ENCODE data around the gene FAM43A. TPM values are rescaled to one million over a fixed set of nuclear protein-coding genes. Genes with fewer than 3 reads are reported as not detected.
A peak's percentile ranks its signal among the peaks of the same experiment; 100 is the strongest.

Gene FAM43A
- polyA plus RNA-seq, 1 donor (not counting 4 experiments of a cell fraction or from before 2014, with no cell fraction given): 1.1 TPM

- dilution Hi-C loops (cut with MboI; ENCODE audit: extremely low pct_ligation_motif_present, low sequenced_read_pairs): no loop called here
- peaks cover 29% of the 10 kb centered on the region for H3K4me1 ChIP-seq (ENCODE audit: control insufficient read depth, extremely low read depth, insufficient read depth, low read length)
Measured at GRCh38 chr3:194685065-194685717, 492 bp upstream of the FAM43A start.

GRCh38 chr3:194686414-194686815 is 732 bp downstream of the FAM43A start:
- Histone ChIP-seq H3K4me3 (ENCODE audit: control insufficient read depth in 2 of 3, extremely low read depth in 1 of 3, insufficient read depth in 2 of 3, low read depth in 1 of 3, low read length in 3 of 3) (peak overlapping the region; percentile 55 to 75 (median 67)), H3K9me3 (ENCODE audit: control insufficient read depth, low read depth, low read length) (no peaks in the 10 kb centered on the region), H3K4me1 (ENCODE audit: control insufficient read depth, extremely low read depth, insufficient read depth, low read length) (peaks cover 29% of the 10 kb centered on the region), H2AFZ (ENCODE audit: control insufficient read depth, low read length) (peak overlapping the region; percentile 70), H3K4me2 (ENCODE audit: control insufficient read depth, extremely low read depth, insufficient read depth, low read depth, low read length) (peak overlapping the region; percentile 97), H4K20me1 (ENCODE audit: control insufficient read depth, extremely low read depth, insufficient read depth, low read length) (no peaks in the 10 kb centered on the region), H3K9ac (ENCODE audit: control insufficient read depth, extremely low read depth, insufficient read depth, low read length) (peak overlapping the region; percentile 60), H3K79me2 (ENCODE audit: control insufficient read depth, insufficient read depth, low read length) (no peaks in the 10 kb centered on the region), H3K9me1 (ENCODE audit: control insufficient read depth, extremely low read depth, insufficient read depth, low read length) (no peaks in the 10 kb centered on the region), H3K36me3 (ENCODE audit: control insufficient read depth in 2 of 2, extremely low read depth in 1 of 2, insufficient read depth in 2 of 2, low read length in 2 of 2) (no peaks in the 10 kb centered on the region), H3K27me3 (ENCODE audit: control insufficient read depth, extremely low read depth, insufficient read depth, low read length) (peaks cover 16% of the 10 kb centered on the region), H3K27ac (ENCODE audit: control insufficient read depth, insufficient read depth, low read length) (no peak overlapping the region)
- no peak for DNase-seq (ENCODE audit: low read depth, low spot score)
- FAIRE-seq: no peak
- dilution Hi-C loops (cut with MboI; ENCODE audit: extremely low pct_ligation_motif_present, low sequenced_read_pairs): no loop called here
- TF ChIP-seq CTCF (optimal IDR thresholded peaks at IDR 0.05 in 1 of 3, IDR thresholded peaks at IDR 0.05 in 1 of 3, conservative IDR thresholded peaks at IDR 0.05 in 1 of 3; ENCODE audit: extremely low read depth in 1 of 3, insufficient read depth in 2 of 3, low read length in 3 of 3): peak in 1 of 3 experiments; percentile 6
- TF ChIP-seq EZH2 (IDR thresholded peaks at IDR 0.05; ENCODE audit: low read length): no peak

More at GRCh38 chr3:194685065-194685717, 492 bp upstream of the FAM43A start:
- Histone ChIP-seq H3K36me3 (ENCODE audit: control insufficient read depth in 2 of 2, extremely low read depth in 1 of 2, insufficient read depth in 2 of 2, low read length in 2 of 2) (no peaks in the 10 kb centered on the region), H3K9me3 (ENCODE audit: control insufficient read depth, low read depth, low read length) (no peaks in the 10 kb centered on the region), H3K27me3 (ENCODE audit: control insufficient read depth, extremely low read depth, insufficient read depth, low read length) (peaks cover 16% of the 10 kb centered on the region), H3K79me2 (ENCODE audit: control insufficient read depth, insufficient read depth, low read length) (no peaks in the 10 kb centered on the region), H3K9ac (ENCODE audit: control insufficient read depth, extremely low read depth, insufficient read depth, low read length) (peak overlapping the region; percentile 60), H2AFZ (ENCODE audit: control insufficient read depth, low read length) (peak overlapping the region; percentile 36), H4K20me1 (ENCODE audit: control insufficient read depth, extremely low read depth, insufficient read depth, low read length) (no peaks in the 10 kb centered on the region), H3K4me2 (ENCODE audit: control insufficient read depth, extremely low read depth, insufficient read depth, low read depth, low read length) (peak overlapping the region; percentile 97), H3K4me3 (ENCODE audit: control insufficient read depth in 2 of 3, extremely low read depth in 1 of 3, insufficient read depth in 2 of 3, low read depth in 1 of 3, low read length in 3 of 3) (peak overlapping the region in 2 of 3 experiments; percentile 67 to 75), H3K9me1 (ENCODE audit: control insufficient read depth, extremely low read depth, insufficient read depth, low read length) (no peaks in the 10 kb centered on the region), H3K27ac (ENCODE audit: control insufficient read depth, insufficient read depth, low read length) (no peak overlapping the region)
- TF ChIP-seq CTCF (optimal IDR thresholded peaks at IDR 0.05 in 1 of 3, IDR thresholded peaks at IDR 0.05 in 1 of 3, conservative IDR thresholded peaks at IDR 0.05 in 1 of 3; ENCODE audit: extremely low read depth in 1 of 3, insufficient read depth in 2 of 3, low read length in 3 of 3) (no peak), EZH2 (IDR thresholded peaks at IDR 0.05; ENCODE audit: low read length) (no peak)
- FAIRE-seq (no peak), DNase-seq (ENCODE audit: low read depth, low spot score) (no peak)

Measured in keratinocyte (primary cell).